Measurements from ENCODE around the gene EIF4G3.
"Not testable (repeated sequence)": the region's sequence is repeated elsewhere in the genome, so short reads cannot be mapped to it uniquely, and the experiment has no call there.

Gene EIF4G3

DNA sequence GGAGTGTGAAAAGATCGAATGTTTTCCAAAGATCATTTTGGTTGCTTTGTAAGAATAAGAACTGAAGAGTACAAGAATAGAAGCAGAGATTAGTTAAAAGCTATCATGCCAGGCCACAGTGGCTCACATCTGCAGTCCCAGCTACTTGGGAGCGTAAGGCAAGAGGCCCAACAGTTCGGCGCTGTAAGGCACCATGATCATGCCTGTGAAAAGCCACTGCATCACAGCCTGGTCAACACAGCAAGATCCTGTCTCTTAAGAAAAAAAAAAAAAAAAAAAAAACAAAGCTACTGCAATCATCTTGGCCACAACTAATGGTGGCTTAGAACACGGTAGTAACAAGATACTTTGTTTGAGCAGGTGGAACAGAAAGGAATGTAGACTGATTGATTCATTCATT lies 116.2 kb downstream of the EIF4G3 start:
- no peak for DNase-seq

DNA sequence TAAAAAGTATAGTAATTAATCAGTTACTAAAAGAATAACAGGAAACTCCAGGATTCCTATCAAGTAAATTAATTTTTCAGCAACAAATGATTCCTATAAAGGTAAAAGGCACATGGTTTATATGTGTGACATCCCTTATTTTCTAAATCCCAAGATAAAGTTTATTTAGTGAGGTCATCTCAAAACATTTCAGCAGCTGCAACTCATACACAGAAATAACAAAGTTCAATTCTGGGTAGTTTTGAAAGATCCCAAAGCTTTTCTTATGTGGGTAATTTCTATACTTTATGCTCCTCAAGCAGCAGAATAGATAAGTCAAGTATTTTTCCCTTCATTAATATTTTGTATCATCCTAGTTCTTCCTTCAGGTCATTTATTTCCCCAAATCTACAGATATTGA lies 117.7 kb downstream of the EIF4G3 start:
- DNase-seq = no peak

GRCh38 chr1:21058035-21058793 lies 118.5 kb downstream of the EIF4G3 start:
- no peak for DNase-seq

DNA sequence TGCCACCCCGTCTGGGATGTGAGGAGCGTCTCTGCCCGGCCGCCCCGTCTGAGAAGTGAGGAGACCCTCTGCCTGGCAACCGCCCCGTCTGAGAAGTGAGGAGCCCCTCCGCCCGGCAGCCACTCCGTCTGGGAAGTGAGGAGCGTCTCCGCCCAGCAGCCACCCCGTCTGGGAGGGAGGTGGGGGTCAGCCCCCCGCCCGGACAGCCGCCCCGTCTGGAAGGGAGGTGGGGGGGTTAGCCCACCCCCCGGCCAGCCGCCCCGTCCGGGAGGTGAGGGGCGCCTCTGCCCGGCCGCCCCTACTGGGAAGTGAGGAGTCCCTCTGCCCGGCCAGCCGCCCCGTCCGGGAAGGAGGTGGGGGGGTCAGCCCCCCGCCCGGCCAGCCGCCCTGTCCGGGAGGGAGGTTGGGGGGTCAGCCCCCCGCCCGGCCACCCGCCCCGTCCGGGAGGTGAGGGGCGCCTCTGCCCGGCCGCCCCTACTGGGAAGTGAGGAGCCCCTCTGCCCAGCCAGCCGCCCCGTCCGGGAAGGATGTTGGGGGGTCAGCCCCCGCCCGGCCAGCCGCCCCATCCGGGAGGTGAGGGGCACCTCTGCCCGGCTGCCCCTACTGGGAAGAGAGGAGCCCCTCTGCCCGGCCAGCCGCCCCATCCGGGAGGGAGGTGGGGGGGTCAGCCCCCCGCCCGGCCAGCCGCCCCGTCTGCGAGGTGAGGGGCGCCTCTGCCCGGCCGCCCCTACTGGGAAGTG lies 123.3 kb downstream of the EIF4G3 start:
- not testable (repeated sequence) for DNase-seq

- DNase-seq = no peak
Measured at GRCh38 chr1:21052034-21052433, 124.7 kb downstream of the EIF4G3 start.

DNA sequence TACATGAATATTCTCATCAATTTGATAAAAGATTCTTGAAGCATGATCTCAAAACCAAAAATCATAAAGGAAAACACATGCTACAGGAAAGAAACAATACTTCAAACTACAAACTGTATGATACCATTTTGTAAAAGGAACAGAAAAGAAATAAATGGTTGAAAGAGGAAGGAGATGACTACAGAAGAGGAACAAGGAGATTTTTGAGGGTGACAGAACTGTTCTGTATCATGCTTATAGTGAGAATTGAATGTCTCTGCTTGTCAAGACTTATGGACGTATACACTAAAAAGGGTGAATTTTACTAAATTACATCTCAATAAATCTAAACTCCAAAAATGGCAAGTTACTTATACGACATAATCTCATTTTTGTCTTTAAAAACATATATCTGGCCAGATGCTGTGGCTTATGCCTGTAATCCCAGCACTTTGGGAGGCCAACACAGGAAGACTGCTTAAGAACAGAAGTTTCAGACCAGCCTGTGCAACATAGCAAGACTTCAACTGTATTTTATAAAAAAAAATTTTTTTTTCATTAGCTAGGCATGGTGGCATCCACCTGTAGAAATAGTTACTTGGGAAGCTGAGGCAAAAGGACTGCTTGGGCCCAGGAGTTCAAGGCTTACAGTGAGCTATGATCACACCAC lies 125.4 kb downstream of the EIF4G3 start:
- DNase-seq = no peak

DNA sequence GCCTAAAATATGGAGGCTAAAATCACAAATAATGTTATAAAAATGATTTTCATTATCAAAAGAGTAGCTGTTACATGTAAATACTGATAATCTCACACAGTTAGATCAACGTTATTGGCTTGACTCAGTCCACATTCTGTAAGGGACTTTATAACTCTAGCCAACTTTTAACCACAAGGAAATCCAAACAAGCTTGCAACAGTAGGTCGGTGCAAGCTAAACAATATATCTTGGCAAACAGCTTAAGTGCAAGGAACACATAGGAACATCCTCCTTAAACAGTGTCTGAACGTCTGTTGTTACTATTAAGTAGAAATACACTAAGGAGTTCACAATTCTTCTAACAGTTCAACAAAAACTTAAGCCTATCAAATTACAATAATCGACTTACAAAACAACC lies 126.7 kb downstream of the EIF4G3 start:
- no peak for DNase-seq

GRCh38 chr1:21048462-21048861 lies 128.2 kb downstream of the EIF4G3 start:
- no peak for DNase-seq

GRCh38 chr1:21046132-21046531 lies 130.6 kb downstream of the EIF4G3 start:
- no peak for DNase-seq

- DNase-seq = no peak
Measured at GRCh38 chr1:21045351-21045750, 131.3 kb downstream of the EIF4G3 start.

DNA sequence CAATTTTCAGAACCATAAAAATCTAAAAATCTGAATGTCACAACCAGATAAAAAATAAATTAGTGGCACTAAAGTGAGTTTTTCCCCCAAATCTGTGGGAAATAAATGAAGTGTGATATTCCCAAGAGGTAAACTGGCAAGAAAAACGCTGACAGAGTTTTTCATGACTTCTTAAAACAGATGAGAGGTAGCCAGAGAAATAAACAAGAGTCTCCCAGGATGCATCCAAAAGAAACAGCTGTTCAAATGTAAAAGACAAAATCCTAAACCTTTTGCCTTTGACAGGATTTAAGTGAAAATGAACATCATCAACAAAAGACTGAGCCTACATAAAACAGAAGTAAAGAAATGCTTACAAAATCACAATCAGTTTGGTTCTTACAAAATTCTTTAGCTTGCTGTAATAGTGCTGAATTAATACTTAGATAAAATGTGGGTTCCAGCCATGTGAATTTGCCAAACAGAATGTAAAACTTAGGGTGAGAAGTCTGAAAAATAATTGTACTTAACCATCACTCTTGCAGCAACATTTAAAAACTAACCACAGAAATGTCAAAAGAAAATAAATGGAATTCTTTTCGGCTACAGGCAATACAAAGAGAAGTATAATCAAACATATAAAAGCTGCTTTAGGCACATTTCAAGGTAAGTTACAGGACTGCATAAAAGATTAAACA lies 133.6 kb downstream of the EIF4G3 start:
- DNase-seq = no peak

DNA sequence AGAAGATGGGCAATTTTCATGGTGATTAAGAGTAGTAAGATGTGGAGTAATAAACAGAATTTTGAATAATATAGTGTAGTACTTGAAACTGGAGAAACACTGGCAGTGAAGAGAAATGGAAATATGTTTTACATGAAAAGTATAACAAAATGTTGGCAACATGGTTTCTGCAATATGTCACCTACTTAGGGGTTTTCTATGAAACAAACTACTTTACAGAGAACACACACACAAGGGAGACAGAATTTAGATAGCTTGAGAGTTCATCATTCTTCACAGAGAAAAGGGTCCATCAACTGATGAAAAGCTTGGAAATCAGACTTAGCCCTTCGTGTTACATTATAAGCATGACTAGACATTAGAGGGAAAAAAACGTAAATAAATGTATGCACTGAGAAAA lies 135.2 kb downstream of the EIF4G3 start:
- no peak for DNase-seq

DNA sequence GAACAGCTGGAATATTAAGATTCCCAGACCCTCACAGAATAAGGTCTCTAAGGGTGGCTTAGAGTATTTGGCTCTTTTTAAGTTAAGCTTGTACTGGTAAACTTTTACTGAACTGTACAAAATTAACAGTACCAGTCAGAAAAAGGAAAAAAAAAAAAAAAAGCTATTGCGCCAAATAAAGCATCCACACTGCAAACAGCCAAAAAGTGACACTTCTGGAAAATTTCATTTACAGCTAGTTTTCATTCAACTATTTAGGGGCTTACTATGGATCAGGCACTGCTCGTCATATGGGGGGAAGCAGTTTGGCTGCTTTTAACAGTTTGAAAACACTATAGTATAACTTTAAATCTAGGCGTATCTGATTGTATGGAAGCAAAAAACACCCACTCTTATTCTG lies 139.6 kb downstream of the EIF4G3 start:
- DNase-seq = no peak

GRCh38 chr1:21035794-21036193 lies 140.9 kb downstream of the EIF4G3 start:
- DNase-seq = no peak

GRCh38 chr1:21034725-21035628 lies 141.7 kb downstream of the EIF4G3 start:
- no peak for DNase-seq

DNA sequence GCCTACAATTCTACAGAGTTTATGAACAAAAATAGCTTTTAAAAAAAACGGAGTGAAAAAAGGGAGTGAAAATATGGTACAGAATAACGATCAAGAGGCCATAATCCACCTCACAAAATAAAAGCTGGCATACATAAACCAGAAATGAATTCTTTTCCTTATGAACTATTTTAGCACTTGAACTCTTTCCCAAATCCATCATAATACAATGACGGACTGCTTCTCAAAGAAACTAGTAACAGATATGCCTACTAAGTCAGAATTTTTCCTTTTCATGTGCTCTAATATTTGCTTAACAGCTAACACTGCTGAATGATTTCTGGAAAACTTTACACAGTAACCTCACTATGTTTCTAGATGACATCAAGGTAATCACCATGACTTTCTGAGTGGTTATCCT lies 144.0 kb downstream of the EIF4G3 start:
- no peak for DNase-seq

- no peak for DNase-seq
Measured at GRCh38 chr1:21030181-21030580, 146.5 kb downstream of the EIF4G3 start.

GRCh38 chr1:21028520-21029145 lies 148.1 kb downstream of the EIF4G3 start:
- DNase-seq = no peak

DNA sequence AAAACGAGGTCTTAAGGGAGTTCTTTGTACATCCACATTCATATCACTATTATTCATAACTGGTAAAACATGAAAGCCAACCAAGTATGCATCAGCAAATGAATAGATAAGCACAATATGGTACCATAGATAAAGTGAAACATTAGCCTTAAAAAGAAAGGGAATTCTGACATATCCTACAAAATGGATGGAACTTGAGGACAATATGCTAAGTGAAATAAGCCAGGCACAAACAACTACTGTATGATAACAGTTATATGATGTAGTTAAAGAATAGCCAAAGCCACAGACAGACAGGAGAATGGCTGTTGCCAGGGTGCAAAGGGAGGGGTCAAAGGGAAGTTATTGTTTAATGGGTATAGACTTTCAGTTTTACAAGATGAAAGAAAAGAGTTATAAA lies 148.9 kb downstream of the EIF4G3 start:
- no peak for DNase-seq

DNA sequence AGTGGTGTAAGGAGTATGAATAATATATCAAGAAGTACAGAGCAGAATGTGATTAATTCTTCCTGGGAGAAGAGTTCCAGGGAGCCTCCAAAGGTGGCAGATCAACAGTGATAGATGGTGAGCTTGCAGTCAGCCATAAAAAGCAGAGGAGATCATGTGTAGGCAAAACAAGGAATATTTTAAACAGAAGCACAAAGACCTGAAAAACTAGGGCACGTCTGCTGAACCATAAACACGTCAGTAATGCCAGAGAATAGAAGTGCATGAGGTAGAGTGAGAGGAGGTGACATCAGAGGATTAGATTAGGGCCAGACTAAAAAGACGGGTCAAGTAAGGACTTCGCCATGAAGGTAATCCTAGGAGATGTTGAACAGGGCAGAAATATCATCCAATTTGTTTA lies 151.8 kb downstream of the EIF4G3 start:
- DNase-seq = no peak

GRCh38 chr1:21024136-21024896 lies 152.4 kb downstream of the EIF4G3 start:
- not testable (repeated sequence) for DNase-seq

Data from DMS 273 treated with DMSO at 0.1 percent for 48 hours (cell line).